Endothelial cell of umbilical vein (primary cell): ENCODE measurements around the gene MALRD1. TPM values are rescaled to one million over a fixed set of nuclear protein-coding genes. Genes with fewer than 3 reads are reported as not detected.

Experiments
- BruUV-seq: library from RNA; stranded (reverse); fragments of 400-500 nt; replicated peaks from 2 replicates; lab custom pipeline; 2021; lab: Mats Ljungman, UMichigan
- CTCF ChIA-PET: fragments of 300-600, 350-600 bp; sonication (Branson Sonifier 250); formaldehyde crosslinking; loops from one replicate; lab custom pipeline; 2021; ENCODE audit warnings: antibody characterized with exemption, inconsistent platforms; lab: Charles Lee
- POLR2A ChIA-PET: fragments of 300-600, 350-600 bp; sonication (Branson Sonifier 250); formaldehyde crosslinking; loops from one replicate; lab custom pipeline; 2021; ENCODE audit warnings: antibody characterized with exemption, inconsistent platforms; lab: Charles Lee
- DNase-seq: peaks from one replicate; pipeline ENCODE4 v3.0.0-alpha.2; 2011; ENCODE audit warnings: low read depth, low spot score
- FAIRE-seq: peaks from 2 replicates; lab custom pipeline; 2011; peaks lifted over from hg19 to GRCh38; lab: Jason Lieb, UNC
- H2AFZ ChIP-seq: 2 replicates; pipeline ENCODE4 v1.6.0; 2012; ENCODE audit warnings: low read depth, low read length, control low read depth, inconsistent platforms
- H3K27ac ChIP-seq: 2 replicates; pipeline ENCODE4 v1.5.1; 2011; ENCODE audit warnings: low read depth, mild to moderate bottlenecking, control low read depth, low read length, moderate library complexity; ENCODE audit not compliant: insufficient read depth
- H3K27me3 ChIP-seq, 2 experiments: 2 replicates each; pipeline versions ENCODE4 v1.6.0 to v1.6.1; 2011; ENCODE audit warnings: low read length in 2 of 2, mixed read lengths in 1 of 2; ENCODE audit not compliant: control insufficient read depth in 2 of 2, insufficient read depth in 2 of 2
- H3K36me3 ChIP-seq, 2 experiments: 2 replicates in 1 of 2; 3 replicates in 1 of 2; pipeline ENCODE4 v1.5.1; 2011; ENCODE audit warnings: low read length in 2 of 2, mild to moderate bottlenecking in 1 of 2, moderate library complexity in 1 of 2; ENCODE audit not compliant: control insufficient read depth in 2 of 2, insufficient read depth in 2 of 2; ENCODE audit errors: extremely low read depth in 1 of 2
- H3K4me1 ChIP-seq: 3 replicates; pipeline ENCODE4 v1.5.1; 2011; ENCODE audit warnings: mild to moderate bottlenecking, low read length; ENCODE audit not compliant: control insufficient read depth, insufficient read depth; ENCODE audit errors: extremely low read depth
- H3K4me2 ChIP-seq: 2 replicates; pipeline ENCODE4 v1.6.1; 2011; ENCODE audit warnings: low read length, control low read depth, mixed read lengths; ENCODE audit not compliant: insufficient read depth
- H3K4me3 ChIP-seq, 3 experiments: fragments of 200-600 bp in 1 of 3; sonication (generic), shearing (Covaris generic) in 1 of 3; replicated peaks in 1 of 3; 2 replicates each; pipeline ENCODE4 v1.5.1; 2011 to 2016; ENCODE audit warnings: control low read depth in 3 of 3, low read length in 3 of 3, mild to moderate bottlenecking in 2 of 3, inconsistent platforms in 1 of 3, low read depth in 1 of 3, moderate library complexity in 1 of 3; ENCODE audit not compliant: insufficient read depth in 1 of 3
- H3K79me2 ChIP-seq: 2 replicates; pipeline ENCODE4 v1.6.0; 2012; ENCODE audit warnings: low read length, inconsistent platforms; ENCODE audit not compliant: control insufficient read depth, insufficient read depth
- H3K9ac ChIP-seq: replicated peaks from 2 replicates; pipeline ENCODE3; 2011; ENCODE audit warnings: low read length, control low read depth; ENCODE audit not compliant: insufficient read depth; ENCODE audit errors: extremely low read depth
- H3K9me1 ChIP-seq: replicated peaks from 3 replicates; pipeline ENCODE4 v1.6.0; 2011; ENCODE audit warnings: mild to moderate bottlenecking, low read length; ENCODE audit not compliant: control insufficient read depth, insufficient read depth; ENCODE audit errors: extremely low read depth
- H3K9me3 ChIP-seq: replicated peaks from 2 replicates; pipeline ENCODE4 v1.5.1; 2012; ENCODE audit warnings: low read length, inconsistent platforms; ENCODE audit not compliant: control insufficient read depth, insufficient read depth
- H4K20me1 ChIP-seq: replicated peaks from 2 replicates; pipeline ENCODE3; 2011; ENCODE audit warnings: mild to moderate bottlenecking, low read length; ENCODE audit not compliant: control insufficient read depth, insufficient read depth; ENCODE audit errors: extremely low read depth
- CTCF ChIP-seq, 2 donors: IDR thresholded peaks; 1 replicate in 1 of 2; 2 replicates in 1 of 2; pipeline ENCODE4 v1.5.1; 2011; ENCODE audit warnings: low read length in 2 of 2, mild to moderate bottlenecking in 2 of 2, moderate library complexity in 2 of 2, control low read depth in 1 of 2, inconsistent platforms in 1 of 2, low read depth in 1 of 2; ENCODE audit not compliant: insufficient read depth in 1 of 2; ENCODE audit errors: extremely low read depth in 1 of 2
- EZH2 ChIP-seq: IDR thresholded peaks from 2 replicates; pipeline ENCODE4 v1.6.1; 2012; ENCODE audit warnings: borderline replicate concordance, low read depth, mild to moderate bottlenecking, moderate library complexity, low read length, inconsistent platforms; ENCODE audit not compliant: severe bottlenecking
- FOS ChIP-seq: IDR thresholded peaks from 2 replicates; pipeline ENCODE4 v1.6.1; 2011; ENCODE audit warnings: mild to moderate bottlenecking, low read length, moderate library complexity, borderline replicate concordance; ENCODE audit not compliant: insufficient read depth
- GATA2 ChIP-seq: IDR thresholded peaks from 2 replicates; pipeline ENCODE4 v1.7.0; 2011; ENCODE audit warnings: low read depth, mild to moderate bottlenecking, moderate library complexity, mixed read lengths, low read length; ENCODE audit not compliant: insufficient read length, insufficient read depth
- JUN ChIP-seq: IDR thresholded peaks from 2 replicates; pipeline ENCODE4 v1.6.1; 2011; ENCODE audit warnings: borderline replicate concordance, low read depth; ENCODE audit not compliant: insufficient read length, insufficient read depth
- MAX ChIP-seq: IDR thresholded peaks from 2 replicates; pipeline ENCODE4 v1.6.1; 2011; ENCODE audit not compliant: insufficient read depth, insufficient read length
- MYC ChIP-seq: IDR thresholded peaks from one replicate; pipeline ENCODE4 v1.6.1; 2011; ENCODE audit warnings: mild to moderate bottlenecking, low read depth, low read length
- POLR2A ChIP-seq: IDR thresholded peaks from 2 replicates; pipeline ENCODE4 v1.6.1; 2012; ENCODE audit warnings: low read depth, mild to moderate bottlenecking, control low read depth, low read length
- POLR2AphosphoS5 ChIP-seq: IDR thresholded peaks from 2 replicates; pipeline ENCODE4 v1.6.1; 2012; ENCODE audit warnings: low read depth, mild to moderate bottlenecking, control low read depth, low read length, moderate library complexity; ENCODE audit not compliant: insufficient read depth
- dilution Hi-C: fragments of 300-500 bp; cut with MboI; formaldehyde crosslinking; loops from one replicate; pipeline ENCODE4 v1.15.0; 2019; ENCODE audit warnings: low sequenced_read_pairs; ENCODE audit not compliant: extremely low pct_ligation_motif_present
- intact Hi-C: fragments of 100-400 bp; cut with micrococcal nuclease; formaldehyde crosslinking; loops from one replicate; pipeline ENCODE4 v1.10.0; 2022
- polyA plus RNA-seq, 4 experiments: library from polyadenylated mRNA; depleted of rRNA in 3 of 4; stranded (reverse) in 3 of 4; unstranded in 1 of 4; fragments of >200 nt; gene quantifications; 2 replicates each; pipeline versions ENCODE4 v1.2.1 to v1.2.3, GENCODE V29; 2011 to 2012; ENCODE audit warnings: missing spikeins in 1 of 4
- total RNA-seq: library from RNA; stranded (reverse); gene quantifications from 2 replicates; pipeline ENCODE4 v1.2.3, GENCODE V29; 2021

The MALRD1 gene
- total and polyA plus RNA-seq, 2 donors (not counting 3 experiments of a cell fraction or from before 2014, with no cell fraction given), result not detected

GRCh38 chr10:19117438-19117837 lies 68.8 kb downstream of the MALRD1 start:
- no peaks in the 10 kb centered on the region for H3K4me1 ChIP-seq
- H4K20me1 ChIP-seq, result no peaks in the 10 kb centered on the region
- TF ChIP-seq POLR2A (no peak), MAX (no peak), FOS (no peak), POLR2AphosphoS5 (no peak), EZH2 (no peak), GATA2 (no peak), JUN (no peak)
- ChIA-PET CTCF (no interaction called here), POLR2A (no interaction called here)
- H3K27ac ChIP-seq, result no peak overlapping the region
- H2AFZ ChIP-seq, result no peak overlapping the region
- no peak overlapping the region for H3K4me3 ChIP-seq
- no peaks in the 10 kb centered on the region for H3K79me2 ChIP-seq
- H3K4me2 ChIP-seq, result no peak overlapping the region
- H3K9me3 ChIP-seq, result no peaks in the 10 kb centered on the region
- intact Hi-C loops, result no loop called here
- no peaks in the 10 kb centered on the region for H3K36me3 ChIP-seq
- FAIRE-seq (no peak), DNase-seq (no peak)
- no peaks in the 10 kb centered on the region for H3K9me1 ChIP-seq
- no TSS peak for BruUV-seq
- dilution Hi-C loops, result no loop called here
- no peak overlapping the region for H3K9ac ChIP-seq
- H3K27me3 ChIP-seq, result no peaks in the 10 kb centered on the region

GRCh38 chr10:19119191-19119590 lies 70.6 kb downstream of the MALRD1 start:
- TF ChIP-seq CTCF (IDR thresholded peaks at IDR 0.05; ENCODE audit: extremely low read depth in 1 of 2, insufficient read depth in 1 of 2, low read depth in 1 of 2, low read length in 2 of 2) (no peak), POLR2A (no peak), FOS (no peak), MYC (no peak), POLR2AphosphoS5 (no peak), MAX (no peak), JUN (no peak), GATA2 (no peak)
- H3K9me1 ChIP-seq, result no peaks in the 10 kb centered on the region
- ChIA-PET CTCF (no interaction called here), POLR2A (no interaction called here)
- no peak for FAIRE-seq
- no TSS peak for BruUV-seq
- no peak for DNase-seq
- H3K27me3 ChIP-seq, result no peaks in the 10 kb centered on the region
- intact Hi-C loops (no loop called here), dilution Hi-C loops (no loop called here)
- H3K4me3 ChIP-seq, result no peak overlapping the region
- H3K36me3 ChIP-seq, result no peaks in the 10 kb centered on the region
- no peak overlapping the region for H2AFZ ChIP-seq
- no peaks in the 10 kb centered on the region for H3K9me3 ChIP-seq
- no peaks in the 10 kb centered on the region for H4K20me1 ChIP-seq
- no peak overlapping the region for H3K4me2 ChIP-seq
- no peaks in the 10 kb centered on the region for H3K4me1 ChIP-seq
- H3K27ac ChIP-seq, result no peak overlapping the region
- H3K79me2 ChIP-seq, result no peaks in the 10 kb centered on the region
- H3K9ac ChIP-seq, result no peak overlapping the region
